CD14-positive monocyte (primary cell): ENCODE results near the gene NEK6. TPM values are rescaled to one million over a fixed set of nuclear protein-coding genes. Genes with fewer than 3 reads are reported as not detected.

ENCODE experiments used
- DNase-seq, 3 donors: peaks; one replicate each; pipeline ENCODE4 v3.0.0-alpha.2; 2011 to 2022
- H2AFZ ChIP-seq: 2 replicates; pipeline ENCODE4 v1.6.0; 2012; ENCODE audit warnings: mild to moderate bottlenecking, low read depth, low read length, inconsistent platforms; ENCODE audit not compliant: insufficient read depth, poor library complexity, severe bottlenecking
- H3K27ac ChIP-seq, 2 donors: 1 replicate in 1 of 2; 2 replicates in 1 of 2; pipeline ENCODE4 v1.5.1; 2012 to 2013; ENCODE audit warnings: low read length in 2 of 2, control low read depth in 1 of 2, inconsistent platforms in 1 of 2, low read depth in 1 of 2, mild to moderate bottlenecking in 1 of 2
- H3K27me3 ChIP-seq, 2 donors: one replicate each; pipeline versions ENCODE4 v1.6.0 to v1.6.1; 2011 to 2013; ENCODE audit warnings: low read length in 2 of 2; ENCODE audit not compliant: control insufficient read depth in 2 of 2, insufficient read depth in 2 of 2
- H3K36me3 ChIP-seq, 2 donors: replicated peaks in 1 of 2; 1 replicate in 1 of 2; 2 replicates in 1 of 2; pipeline versions ENCODE4 v1.5.1 to v1.6.1; 2012 to 2013; ENCODE audit warnings: low read length in 2 of 2, control low read depth in 1 of 2, inconsistent platforms in 1 of 2, mild to moderate bottlenecking in 1 of 2; ENCODE audit not compliant: insufficient read depth in 2 of 2, control insufficient read depth in 1 of 2
- H3K4me1 ChIP-seq, 2 donors: 1 replicate in 1 of 2; 2 replicates in 1 of 2; pipeline versions ENCODE4 v1.5.1 to v1.6.1; 2012 to 2013; ENCODE audit warnings: low read length in 2 of 2, control low read depth in 1 of 2, inconsistent platforms in 1 of 2, mild to moderate bottlenecking in 1 of 2, moderate library complexity in 1 of 2; ENCODE audit not compliant: insufficient read depth in 2 of 2, control insufficient read depth in 1 of 2
- H3K4me2 ChIP-seq: replicated peaks from 2 replicates; pipeline ENCODE3; 2012; ENCODE audit warnings: low read length, moderate library complexity, mild to moderate bottlenecking; ENCODE audit not compliant: poor library complexity, severe bottlenecking; ENCODE audit errors: extremely low read depth
- H3K4me3 ChIP-seq, 3 experiments: fragments of 200-600 bp in 1 of 3; sonication (generic) in 1 of 3; replicated peaks in 1 of 3; 1 replicate in 2 of 3; 2 replicates in 1 of 3; pipeline ENCODE4 v1.5.1; 2011 to 2013; ENCODE audit warnings: low read length in 3 of 3, mild to moderate bottlenecking in 3 of 3, control low read depth in 2 of 3, low read depth in 2 of 3, inconsistent platforms in 1 of 3, moderate library complexity in 1 of 3
- H3K79me2 ChIP-seq: 2 replicates; pipeline ENCODE4 v1.6.0; 2012; ENCODE audit warnings: mild to moderate bottlenecking, control low read depth, inconsistent platforms, low read length, moderate library complexity; ENCODE audit not compliant: insufficient read depth
- H3K9ac ChIP-seq: 2 replicates; pipeline ENCODE4 v1.6.0; 2017; ENCODE audit warnings: low read length, mild to moderate bottlenecking; ENCODE audit not compliant: insufficient read depth, poor library complexity, severe bottlenecking
- H3K9me3 ChIP-seq, 2 donors: replicated peaks in 1 of 2; 1 replicate in 1 of 2; 2 replicates in 1 of 2; pipeline versions ENCODE4 v1.5.1 to v1.6.1; 2012 to 2013; ENCODE audit warnings: low read length in 2 of 2, control low read depth in 1 of 2; ENCODE audit not compliant: control insufficient read depth in 1 of 2, insufficient read depth in 1 of 2
- H4K20me1 ChIP-seq: 2 replicates; pipeline ENCODE4 v1.6.0; 2012; ENCODE audit warnings: mild to moderate bottlenecking, low read length, control low read depth, moderate library complexity; ENCODE audit not compliant: insufficient read depth
- H3K27ac Mint-ChIP-seq, 7 donors: one replicate each; pipeline ENCODE4 v1.8.0; 2020; ENCODE audit warnings: mild to moderate bottlenecking in 7 of 7, mixed read lengths in 7 of 7, moderate library complexity in 6 of 7, inconsistent platforms in 2 of 7
- H3K27me3 Mint-ChIP-seq, 3 donors: one replicate each; pipeline ENCODE4 v1.8.0; 2021 to 2022; ENCODE audit warnings: low read depth in 3 of 3, mild to moderate bottlenecking in 3 of 3, mixed read lengths in 3 of 3, moderate library complexity in 3 of 3, inconsistent platforms in 1 of 3
- H3K36me3 Mint-ChIP-seq, 2 donors: one replicate each; pipeline ENCODE4 v1.8.0; 2020; ENCODE audit warnings: mixed read lengths in 2 of 2, inconsistent platforms in 1 of 2, mild to moderate bottlenecking in 1 of 2
- H3K4me1 Mint-ChIP-seq: one replicate; pipeline ENCODE4 v1.8.0; 2020; ENCODE audit warnings: mild to moderate bottlenecking, mixed read lengths
- H3K4me3 Mint-ChIP-seq, 2 donors: one replicate each; pipeline ENCODE4 v1.8.0; 2020; ENCODE audit warnings: mild to moderate bottlenecking in 2 of 2, mixed read lengths in 2 of 2, moderate library complexity in 1 of 2
- H3K9me3 Mint-ChIP-seq, 7 donors: one replicate each; pipeline ENCODE4 v1.8.0; 2020 to 2022; ENCODE audit warnings: mixed read lengths in 7 of 7, mild to moderate bottlenecking in 6 of 7, moderate library complexity in 6 of 7, inconsistent platforms in 2 of 7
- CTCF ChIP-seq: fragments of 200-600 bp; IDR thresholded peaks from one replicate; pipeline ENCODE4 v1.8.0; 2022; ENCODE audit warnings: antibody characterized with exemption, mild to moderate bottlenecking
- WGBS: methylation state at CpG from one replicate; pipeline ENCODE4 v1.1.5; 2013; ENCODE audit warnings: missing lambda C conversion rate; ENCODE audit not compliant: insufficient coverage; 5-methylcytosine and 5-hydroxymethylcytosine counted together
- intact Hi-C, 2 donors: fragments of 100-400 bp; cut with micrococcal nuclease; formaldehyde crosslinking; loops; one replicate each; pipeline versions ENCODE4 v1.15.0 to v1.15.1; 2023
- polyA plus RNA-seq, 3 donors: library from polyadenylated mRNA; depleted of rRNA in 1 of 3; unstranded in 2 of 3; stranded (reverse) in 1 of 3; fragments of 300-500 nt in 2 of 3; fragments of >200 nt in 1 of 3; fragmentation: Illumina TruSeq in 2 of 3; gene quantifications; 1 replicate in 2 of 3; 2 replicates in 1 of 3; pipeline ENCODE4 v1.2.3, GENCODE V29; 2012 to 2021

NEK6 gene
- polyA plus RNA-seq, 3 donors, result 26.1 to 46.0 (median 35.8) TPM

GRCh38 chr9:124372038-124372437 is 114.3 kb downstream of the NEK6 start:
- no peaks in the 10 kb centered on the region for H3K27me3 ChIP-seq
- peaks cover 25 to 45% of the 10 kb centered on the region in 2 donors for H3K36me3 Mint-ChIP-seq
- no peak overlapping the region for H3K27ac Mint-ChIP-seq
- no peak overlapping the region for H3K4me3 Mint-ChIP-seq
- H3K27ac ChIP-seq, result no peak overlapping the region
- peaks cover 64% of the 10 kb centered on the region for H3K4me1 Mint-ChIP-seq
- no peak for TF ChIP-seq CTCF
- peaks cover 20 to 34% of the 10 kb centered on the region in 2 donors for H3K4me1 ChIP-seq
- H3K36me3 ChIP-seq, result peaks cover 5 to 34% of the 10 kb centered on the region in 2 donors
- H3K4me3 ChIP-seq, result no peak overlapping the region
- no peaks in the 10 kb centered on the region for H3K27me3 Mint-ChIP-seq
- H3K79me2 ChIP-seq, result peaks cover 95% of the 10 kb centered on the region
- no peak for DNase-seq
- peaks cover 0 to 2% (median 0%) of the 10 kb centered on the region in 7 donors for H3K9me3 Mint-ChIP-seq
- H3K9me3 ChIP-seq, result no peaks in the 10 kb centered on the region
- no peak overlapping the region for H2AFZ ChIP-seq
- peaks cover 74% of the 10 kb centered on the region for H4K20me1 ChIP-seq
- H3K4me2 ChIP-seq, result no peak overlapping the region
- intact Hi-C loops, result no loop called here
- H3K9ac ChIP-seq, result no peak overlapping the region

- H3K9ac ChIP-seq, result no peak overlapping the region
- no peak overlapping the region for H3K4me3 ChIP-seq
- no peak for DNase-seq
- 100% methylated on average over 1 of the region's 4 CpGs for WGBS
- no peak overlapping the region for H3K27ac ChIP-seq
- H3K79me2 ChIP-seq, result peaks cover 94% of the 10 kb centered on the region
- H3K4me3 Mint-ChIP-seq, result no peak overlapping the region
- H3K27me3 ChIP-seq, result no peaks in the 10 kb centered on the region
- peaks cover 20 to 33% of the 10 kb centered on the region in 2 donors for H3K4me1 ChIP-seq
- H3K27me3 Mint-ChIP-seq, result no peaks in the 10 kb centered on the region
- no peak overlapping the region for H3K4me2 ChIP-seq
- H2AFZ ChIP-seq, result no peak overlapping the region
- H3K9me3 Mint-ChIP-seq, result peaks cover 0 to 2% (median 0%) of the 10 kb centered on the region in 7 donors
- peaks cover 26 to 32% of the 10 kb centered on the region in 2 donors for H3K36me3 Mint-ChIP-seq
- peaks cover 59% of the 10 kb centered on the region for H3K4me1 Mint-ChIP-seq
- intact Hi-C loops, result no loop called here
- no peak for TF ChIP-seq CTCF
- H4K20me1 ChIP-seq, result peaks cover 62% of the 10 kb centered on the region
- H3K9me3 ChIP-seq, result no peaks in the 10 kb centered on the region
- H3K27ac Mint-ChIP-seq, result no peak overlapping the region
- peaks cover 5 to 32% of the 10 kb centered on the region in 2 donors for H3K36me3 ChIP-seq
These were observed 115.6 kb downstream of the NEK6 start for GRCh38 chr9:124373386-124373785.
